Neural crest cell (in vitro differentiated cells): Measurements from ENCODE around the gene ERGIC1. TPM values are rescaled to one million over a fixed set of nuclear protein-coding genes. Genes with fewer than 3 reads are reported as not detected.

Experiments
- DNase-seq: peaks from one replicate; pipeline ENCODE4 v3.0.0; 2021; ENCODE audit warnings: low read depth, mixed read lengths, low spot score
- H3K27ac Mint-ChIP-seq: one replicate; pipeline ENCODE4 v1.8.0; 2021; ENCODE audit warnings: mild to moderate bottlenecking, mixed read lengths; ENCODE audit not compliant: unreplicated experiment
- H3K27me3 Mint-ChIP-seq: 2 replicates; pipeline ENCODE4 v1.8.0; 2021; ENCODE audit warnings: low read depth, mild to moderate bottlenecking, mixed read lengths
- H3K36me3 Mint-ChIP-seq: 2 replicates; pipeline ENCODE4 v1.8.0; 2021; ENCODE audit warnings: low read depth, mild to moderate bottlenecking, mixed read lengths
- H3K4me1 Mint-ChIP-seq: 2 replicates; pipeline ENCODE4 v1.8.0; 2021; ENCODE audit warnings: mixed read lengths
- H3K4me3 Mint-ChIP-seq: one replicate; pipeline ENCODE4 v1.8.0; 2021; ENCODE audit warnings: mild to moderate bottlenecking, mixed read lengths
- H3K9me3 Mint-ChIP-seq: 2 replicates; pipeline ENCODE4 v1.8.0; 2021; ENCODE audit warnings: mixed read lengths
- CTCF ChIP-seq: fragments of 200-600 bp; sonication (generic); conservative IDR thresholded peaks from 2 replicates; pipeline ENCODE4 v1.5.0; 2021; ENCODE audit warnings: antibody characterized with exemption, mild to moderate bottlenecking
- total RNA-seq: library from RNA; stranded (reverse); gene quantifications from 2 replicates; pipeline ENCODE4 v1.2.1, GENCODE V29; 2021

The ERGIC1 gene
- total RNA-seq, 1 donor from 2014 or later, result 108 TPM

- Mint-ChIP-seq H3K9me3 (no peaks in the 10 kb centered on the region), H3K27me3 (no peaks in the 10 kb centered on the region), H3K27ac (peak overlapping the region; percentile 12), H3K4me1 (peaks cover 37% of the 10 kb centered on the region), H3K4me3 (no peak overlapping the region), H3K36me3 (no peaks in the 10 kb centered on the region)
- DNase-seq, result no peak
- no peak for TF ChIP-seq CTCF
These were observed 24.5 kb downstream of the ERGIC1 start for GRCh38 chr5:172858511-172858989.

- H3K9me3 Mint-ChIP-seq, result no peaks in the 10 kb centered on the region
These were observed 25.1 kb downstream of the ERGIC1 start for GRCh38 chr5:172858990-172859811.

GRCh38 chr5:172859966-172860365 is 25.9 kb downstream of the ERGIC1 start:
- no peak overlapping the region for H3K4me3 Mint-ChIP-seq
- H3K4me1 Mint-ChIP-seq, result peaks cover 37% of the 10 kb centered on the region
- no peaks in the 10 kb centered on the region for H3K9me3 Mint-ChIP-seq
- no peaks in the 10 kb centered on the region for H3K27me3 Mint-ChIP-seq
- H3K27ac Mint-ChIP-seq, result peak overlapping the region; percentile 37
- no peak for TF ChIP-seq CTCF
- no peak for DNase-seq
- no peaks in the 10 kb centered on the region for H3K36me3 Mint-ChIP-seq

More at GRCh38 chr5:172858990-172859811, 25.1 kb downstream of the ERGIC1 start:
- no peak for TF ChIP-seq CTCF
- Mint-ChIP-seq H3K4me1 (peaks cover 37% of the 10 kb centered on the region), H3K36me3 (no peaks in the 10 kb centered on the region), H3K27me3 (no peaks in the 10 kb centered on the region), H3K27ac (peak overlapping the region; percentile 22), H3K4me3 (no peak overlapping the region)
- DNase-seq, result no peak

- peaks cover 41% of the 10 kb centered on the region for H3K4me1 Mint-ChIP-seq
- no peak overlapping the region for H3K4me3 Mint-ChIP-seq
- TF ChIP-seq CTCF, result no peak
- no peak for DNase-seq
- peak overlapping the region; percentile 69 for H3K27ac Mint-ChIP-seq
- no peaks in the 10 kb centered on the region for H3K36me3 Mint-ChIP-seq
- no peaks in the 10 kb centered on the region for H3K9me3 Mint-ChIP-seq
- H3K27me3 Mint-ChIP-seq, result no peaks in the 10 kb centered on the region
These were observed 26.7 kb downstream of the ERGIC1 start for GRCh38 chr5:172860520-172861443.

- Mint-ChIP-seq H3K27me3 (no peaks in the 10 kb centered on the region), H3K36me3 (no peaks in the 10 kb centered on the region), H3K4me3 (no peak overlapping the region), H3K27ac (no peak overlapping the region), H3K9me3 (no peaks in the 10 kb centered on the region), H3K4me1 (peaks cover 43% of the 10 kb centered on the region)
- TF ChIP-seq CTCF, result no peak
- DNase-seq, result no peak
These were observed 27.4 kb downstream of the ERGIC1 start for GRCh38 chr5:172861461-172861860.
